Measurements from ENCODE around the gene MSGN1. TPM values are rescaled to one million over a fixed set of nuclear protein-coding genes. Genes with fewer than 3 reads are reported as not detected.

Gene MSGN1
- total RNA-seq, 4 donors from 2014 or later: not detected

DNA sequence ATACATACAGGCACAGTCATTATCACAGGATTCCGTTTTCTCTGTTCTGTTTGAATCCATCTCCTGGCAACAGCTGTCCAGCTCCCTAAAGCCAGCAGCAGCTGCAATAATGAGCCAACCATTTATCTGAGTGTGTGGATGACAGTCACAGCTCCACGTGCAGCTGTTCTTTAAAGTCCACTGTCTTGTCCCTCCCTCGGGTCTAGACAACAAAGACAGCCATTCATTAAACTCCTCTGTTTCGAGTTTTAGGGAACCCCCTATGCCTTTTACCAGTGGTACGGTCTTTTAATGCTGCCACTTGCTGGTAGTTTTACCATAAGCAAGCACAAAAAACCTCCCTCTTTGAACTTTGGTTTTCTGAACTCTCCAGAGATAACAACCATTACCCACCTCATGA is 16.0 kb upstream of the MSGN1 start:
- H3K4me3 ChIP-seq (ENCODE audit: low read depth, poor library complexity, severe bottlenecking): no peak overlapping the region
- no peak for DNase-seq (ENCODE audit: low spot score in 2 of 2)
- TF ChIP-seq POLR2A (IDR thresholded peaks at IDR 0.05): no peak
- TF ChIP-seq, protein P1, sequence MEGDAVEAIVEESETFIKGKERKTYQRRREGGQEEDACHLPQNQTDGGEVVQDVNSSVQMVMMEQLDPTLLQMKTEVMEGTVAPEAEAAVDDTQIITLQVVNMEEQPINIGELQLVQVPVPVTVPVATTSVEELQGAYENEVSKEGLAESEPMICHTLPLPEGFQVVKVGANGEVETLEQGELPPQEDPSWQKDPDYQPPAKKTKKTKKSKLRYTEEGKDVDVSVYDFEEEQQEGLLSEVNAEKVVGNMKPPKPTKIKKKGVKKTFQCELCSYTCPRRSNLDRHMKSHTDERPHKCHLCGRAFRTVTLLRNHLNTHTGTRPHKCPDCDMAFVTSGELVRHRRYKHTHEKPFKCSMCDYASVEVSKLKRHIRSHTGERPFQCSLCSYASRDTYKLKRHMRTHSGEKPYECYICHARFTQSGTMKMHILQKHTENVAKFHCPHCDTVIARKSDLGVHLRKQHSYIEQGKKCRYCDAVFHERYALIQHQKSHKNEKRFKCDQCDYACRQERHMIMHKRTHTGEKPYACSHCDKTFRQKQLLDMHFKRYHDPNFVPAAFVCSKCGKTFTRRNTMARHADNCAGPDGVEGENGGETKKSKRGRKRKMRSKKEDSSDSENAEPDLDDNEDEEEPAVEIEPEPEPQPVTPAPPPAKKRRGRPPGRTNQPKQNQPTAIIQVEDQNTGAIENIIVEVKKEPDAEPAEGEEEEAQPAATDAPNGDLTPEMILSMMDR (IDR thresholded peaks at IDR 0.05): no peak
- WGBS, 2 donors: 43 to 44% methylated on average over 5 of the region's 5 CpGs
- intact Hi-C loops (cut with DNase I; ENCODE audit: low total_unique reads): no loop called here

DNA sequence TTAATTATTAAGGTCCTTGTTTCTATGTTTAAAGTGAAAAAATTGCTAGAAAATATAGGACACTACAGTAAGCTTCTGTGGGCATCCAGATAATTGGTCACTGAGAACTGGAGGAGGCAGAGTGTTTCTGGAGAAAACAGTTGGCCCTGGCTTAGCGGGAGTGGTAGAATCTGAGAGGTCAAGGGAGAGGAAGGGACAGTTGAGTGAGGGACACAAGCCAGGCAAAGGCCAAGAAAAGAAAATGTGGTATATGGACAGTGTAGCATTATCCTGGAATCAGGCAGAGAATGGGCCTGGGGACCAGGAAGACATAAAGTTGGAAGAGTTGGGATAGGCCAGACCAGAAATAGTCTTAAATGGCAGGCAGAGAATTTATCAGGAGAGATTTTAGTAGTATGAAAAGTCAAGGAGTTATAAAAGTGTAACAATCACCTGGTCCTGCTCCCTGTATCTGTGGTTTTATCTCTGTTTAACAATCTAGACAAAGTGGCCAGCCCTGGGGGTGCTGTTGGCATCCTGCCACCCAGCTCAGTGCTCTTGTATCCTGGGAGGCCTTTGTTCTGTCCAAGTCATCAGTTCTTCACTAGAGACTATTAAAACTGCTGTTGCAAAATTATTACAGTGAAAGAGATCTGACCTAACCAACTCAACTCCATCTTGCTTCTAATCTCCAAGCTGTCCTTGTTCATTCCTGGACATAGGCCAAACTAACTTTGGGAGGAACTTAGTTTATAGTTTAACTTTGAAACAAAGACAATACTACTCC is 15.4 kb upstream of the MSGN1 start:
- 60 to 100% methylated on average over 1 of the region's 1 CpG for WGBS, 2 donors
- intact Hi-C loops (cut with DNase I; ENCODE audit: low total_unique reads): no loop called here

DNA sequence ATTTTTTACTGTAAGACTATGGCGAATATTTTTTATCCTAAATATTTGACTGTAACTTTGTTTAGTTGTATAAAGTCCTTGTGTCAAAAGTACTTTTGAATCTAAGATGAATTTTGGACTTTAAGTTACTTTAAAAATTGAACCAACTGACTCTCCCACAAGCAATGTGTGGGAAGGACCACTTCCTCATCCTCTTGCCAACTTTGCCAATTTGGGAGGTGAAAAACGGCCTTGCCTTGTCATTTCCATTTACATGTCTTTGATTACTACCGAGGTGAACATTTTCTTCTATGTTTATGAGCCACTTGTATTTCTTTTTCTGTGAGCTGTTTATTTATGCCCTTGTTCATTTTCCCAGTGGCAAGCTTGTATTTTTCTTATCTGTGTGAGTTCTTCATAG is 12.8 kb upstream of the MSGN1 start:
- 44 to 47% methylated on average over 3 of the region's 3 CpGs for WGBS, 2 donors
- TF ChIP-seq, protein P1 (IDR thresholded peaks at IDR 0.05): no peak
- TF ChIP-seq POLR2A (IDR thresholded peaks at IDR 0.05): no peak
- no peak overlapping the region for H3K4me3 ChIP-seq (ENCODE audit: low read depth, poor library complexity, severe bottlenecking)
- intact Hi-C loops (cut with DNase I; ENCODE audit: low total_unique reads): no loop called here
- no peak for DNase-seq (ENCODE audit: low spot score in 2 of 2)

More for the DNA sequence above, 15.4 kb upstream of the MSGN1 start:
- no peak for TF ChIP-seq POLR2A (IDR thresholded peaks at IDR 0.05)
- TF ChIP-seq, protein P1 (IDR thresholded peaks at IDR 0.05): no peak
- H3K4me3 ChIP-seq (ENCODE audit: low read depth, poor library complexity, severe bottlenecking): no peak overlapping the region
- no peak for DNase-seq (ENCODE audit: low spot score in 2 of 2)

DNA sequence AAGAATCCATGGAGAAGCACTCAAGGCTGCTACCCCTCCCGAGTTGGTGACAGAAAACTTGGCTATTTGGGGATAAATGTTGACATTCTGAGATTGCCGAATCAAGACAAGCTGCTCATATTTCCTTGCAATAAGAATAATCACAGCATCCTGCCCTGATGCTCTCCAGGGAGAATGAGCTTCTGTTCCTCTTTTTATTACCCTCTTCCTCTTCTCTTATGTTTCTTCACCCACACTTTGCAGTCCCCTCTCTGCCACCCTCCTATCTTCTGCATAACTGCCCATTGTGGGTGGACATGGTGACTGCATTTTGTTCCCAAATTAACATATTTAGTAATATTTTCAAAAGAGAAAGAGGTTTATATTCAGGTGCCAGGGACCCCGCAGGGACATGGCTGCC is 11.9 kb upstream of the MSGN1 start:
- intact Hi-C loops (cut with DNase I; ENCODE audit: low total_unique reads): no loop called here
- WGBS, 2 donors: 53 to 57% methylated on average over 3 of the region's 3 CpGs
- TF ChIP-seq, protein P1 (IDR thresholded peaks at IDR 0.05): no peak
- no peak for TF ChIP-seq POLR2A (IDR thresholded peaks at IDR 0.05)
- DNase-seq (ENCODE audit: low spot score in 2 of 2): no peak
- no peak overlapping the region for H3K4me3 ChIP-seq (ENCODE audit: low read depth, poor library complexity, severe bottlenecking)

DNA sequence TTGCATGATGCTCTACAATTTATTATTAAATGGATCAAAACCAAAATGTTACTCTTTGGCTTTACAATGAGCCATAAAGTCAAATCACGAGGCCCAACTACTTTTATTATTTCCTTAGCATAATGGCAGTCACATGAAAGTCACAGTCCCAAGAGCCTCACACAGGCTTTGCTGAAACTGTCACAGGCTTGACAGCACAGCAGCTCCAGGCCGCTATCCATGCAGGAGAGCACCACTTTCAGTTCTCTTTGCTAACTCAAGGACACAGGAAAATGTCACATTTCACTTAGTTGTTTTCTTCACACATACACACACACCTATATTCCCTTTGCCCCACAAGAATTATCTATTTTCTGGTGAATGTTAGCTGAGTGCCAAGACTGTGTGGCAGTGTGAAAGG is 11.1 kb upstream of the MSGN1 start:
- 55 to 59% methylated on average over 2 of the region's 2 CpGs for WGBS, 2 donors
- TF ChIP-seq, protein P1 (IDR thresholded peaks at IDR 0.05): no peak
- TF ChIP-seq POLR2A (IDR thresholded peaks at IDR 0.05): no peak
- DNase-seq (ENCODE audit: low spot score in 2 of 2): no peak
- no peak overlapping the region for H3K4me3 ChIP-seq (ENCODE audit: low read depth, poor library complexity, severe bottlenecking)
- intact Hi-C loops (cut with DNase I; ENCODE audit: low total_unique reads): no loop called here
